Right atrium auricular region (tissue), 2 donors: ENCODE measurements around the gene LRRC38. TPM values are rescaled to one million over a fixed set of nuclear protein-coding genes. Genes with fewer than 3 reads are reported as not detected.

ENCODE experiments used
- DNase-seq: peaks from one replicate; pipeline ENCODE4 v3.0.0-alpha.2; 2019; ENCODE audit warnings: low spot score
- H3K27ac ChIP-seq, 2 donors: fragments of 200-600 bp; sonication (generic); 1 replicate in 1 of 2; 2 replicates in 1 of 2; pipeline ENCODE4 v1.5.1; 2016 to 2019
- H3K27me3 ChIP-seq, 2 donors: fragments of 200-600 bp; sonication (generic); one replicate each; pipeline versions ENCODE4 v1.5.1 to v1.6.0; 2017 to 2019
- H3K36me3 ChIP-seq: fragments of 200-600 bp; sonication (generic); one replicate; pipeline ENCODE4 v1.5.1; 2016
- H3K4me1 ChIP-seq, 2 donors: fragments of 200-600 bp; sonication (generic); one replicate each; pipeline versions ENCODE4 v1.5.1 to v1.6.0; 2017 to 2019
- H3K4me3 ChIP-seq, 2 donors: fragments of 200-600 bp; sonication (generic); 1 replicate in 1 of 2; 2 replicates in 1 of 2; pipeline ENCODE4 v1.5.1; 2017 to 2019; ENCODE audit warnings: mild to moderate bottlenecking in 1 of 2, moderate library complexity in 1 of 2
- H3K9me3 ChIP-seq, 2 donors: fragments of 200-600 bp; sonication (generic); one replicate each; pipeline ENCODE4 v1.5.1; 2019
- total RNA-seq, 2 donors: library from RNA; depleted of rRNA; stranded (reverse); fragments of >200 nt; gene quantifications; one replicate each; pipeline ENCODE4 v1.1.0, GENCODE V29; 2016
- TF ChIP-seq, protein P1 (sequence below), 2 donors: fragments of 200-600 bp; sonication (generic); IDR thresholded peaks; one replicate each; pipeline ENCODE4 v1.5.1; 2019; ENCODE audit warnings: antibody characterized with exemption in 2 of 2

The LRRC38 gene
- total RNA-seq, 2 donors from 2014 or later, result 0.98 TPM; not detected in 1

DNA sequence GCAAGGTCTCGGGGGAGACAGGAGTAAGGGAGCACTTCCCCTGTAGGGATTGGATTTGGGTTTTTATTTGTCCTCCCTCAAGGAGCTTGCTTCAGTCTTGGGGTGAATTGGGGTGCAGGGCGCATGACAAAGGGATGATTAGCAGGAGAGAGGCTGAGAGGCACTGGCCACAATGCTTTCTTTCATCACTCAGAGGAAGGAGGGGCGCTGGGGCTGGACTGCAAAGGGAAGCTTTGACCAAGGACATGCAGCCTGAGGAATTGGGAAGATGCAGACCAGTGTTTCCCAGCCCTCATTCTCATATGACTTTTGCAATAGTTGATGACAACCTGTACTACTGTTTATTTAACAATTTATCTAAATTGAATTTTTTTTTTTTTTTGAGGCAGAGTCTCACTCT is 35.7 kb upstream of the LRRC38 start:
- Histone ChIP-seq H3K4me1 (peaks cover 0 to under 1% of the 10 kb centered on the region in 2 donors), H3K27ac (no peak overlapping the region), H3K36me3 (no peaks in the 10 kb centered on the region), H3K4me3 (no peak overlapping the region), H3K9me3 (no peaks in the 10 kb centered on the region), H3K27me3 (no peaks in the 10 kb centered on the region)
- TF ChIP-seq, protein P1, sequence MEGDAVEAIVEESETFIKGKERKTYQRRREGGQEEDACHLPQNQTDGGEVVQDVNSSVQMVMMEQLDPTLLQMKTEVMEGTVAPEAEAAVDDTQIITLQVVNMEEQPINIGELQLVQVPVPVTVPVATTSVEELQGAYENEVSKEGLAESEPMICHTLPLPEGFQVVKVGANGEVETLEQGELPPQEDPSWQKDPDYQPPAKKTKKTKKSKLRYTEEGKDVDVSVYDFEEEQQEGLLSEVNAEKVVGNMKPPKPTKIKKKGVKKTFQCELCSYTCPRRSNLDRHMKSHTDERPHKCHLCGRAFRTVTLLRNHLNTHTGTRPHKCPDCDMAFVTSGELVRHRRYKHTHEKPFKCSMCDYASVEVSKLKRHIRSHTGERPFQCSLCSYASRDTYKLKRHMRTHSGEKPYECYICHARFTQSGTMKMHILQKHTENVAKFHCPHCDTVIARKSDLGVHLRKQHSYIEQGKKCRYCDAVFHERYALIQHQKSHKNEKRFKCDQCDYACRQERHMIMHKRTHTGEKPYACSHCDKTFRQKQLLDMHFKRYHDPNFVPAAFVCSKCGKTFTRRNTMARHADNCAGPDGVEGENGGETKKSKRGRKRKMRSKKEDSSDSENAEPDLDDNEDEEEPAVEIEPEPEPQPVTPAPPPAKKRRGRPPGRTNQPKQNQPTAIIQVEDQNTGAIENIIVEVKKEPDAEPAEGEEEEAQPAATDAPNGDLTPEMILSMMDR (IDR thresholded peaks at IDR 0.05), result no peak
- no peak for DNase-seq

- Histone ChIP-seq H3K4me3 (no peak overlapping the region), H3K4me1 (peaks cover 0 to 5% of the 10 kb centered on the region in 2 donors), H3K36me3 (no peaks in the 10 kb centered on the region), H3K27ac (no peak overlapping the region), H3K9me3 (no peaks in the 10 kb centered on the region), H3K27me3 (no peaks in the 10 kb centered on the region)
- DNase-seq, result no peak
- TF ChIP-seq, protein P1 (IDR thresholded peaks at IDR 0.05), result no peak
These were observed 35.2 kb upstream of the LRRC38 start for GRCh38 chr1:13549021-13549420.

DNA sequence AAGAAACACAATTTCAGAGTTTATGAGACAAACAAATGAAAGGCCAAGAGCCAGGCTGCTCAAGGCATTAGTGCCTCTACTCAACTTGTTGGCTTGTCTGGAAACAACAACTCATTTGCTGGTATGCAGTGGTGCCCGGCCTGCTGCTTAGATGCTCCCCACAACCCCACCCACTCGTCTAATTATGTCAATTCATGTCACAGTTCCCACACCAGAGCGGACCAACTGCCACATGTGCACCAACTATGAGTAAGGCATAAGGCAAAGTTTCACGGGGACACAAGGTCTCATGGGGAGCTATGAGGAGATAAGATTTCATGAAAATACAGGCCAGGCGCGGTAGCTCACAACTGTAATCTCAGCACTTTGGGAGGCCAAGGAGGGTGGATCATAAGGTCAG is 34.5 kb upstream of the LRRC38 start:
- DNase-seq, result no peak
- H3K4me1 ChIP-seq, result peaks cover 0 to 11% of the 10 kb centered on the region in 2 donors
- no peaks in the 10 kb centered on the region for H3K9me3 ChIP-seq
- no peak overlapping the region for H3K4me3 ChIP-seq
- H3K27me3 ChIP-seq, result no peaks in the 10 kb centered on the region
- no peaks in the 10 kb centered on the region for H3K36me3 ChIP-seq
- TF ChIP-seq, protein P1 (IDR thresholded peaks at IDR 0.05), result no peak
- no peak overlapping the region for H3K27ac ChIP-seq

- H3K4me1 ChIP-seq, result peaks cover 0 to 12% of the 10 kb centered on the region in 2 donors
- no peak for DNase-seq
- TF ChIP-seq, protein P1 (IDR thresholded peaks at IDR 0.05), result no peak
- no peaks in the 10 kb centered on the region for H3K27me3 ChIP-seq
- H3K36me3 ChIP-seq, result no peaks in the 10 kb centered on the region
- H3K9me3 ChIP-seq, result no peaks in the 10 kb centered on the region
- no peak overlapping the region for H3K27ac ChIP-seq
- H3K4me3 ChIP-seq, result no peak overlapping the region
These were observed 33.0 kb upstream of the LRRC38 start for GRCh38 chr1:13546791-13547190.

DNA sequence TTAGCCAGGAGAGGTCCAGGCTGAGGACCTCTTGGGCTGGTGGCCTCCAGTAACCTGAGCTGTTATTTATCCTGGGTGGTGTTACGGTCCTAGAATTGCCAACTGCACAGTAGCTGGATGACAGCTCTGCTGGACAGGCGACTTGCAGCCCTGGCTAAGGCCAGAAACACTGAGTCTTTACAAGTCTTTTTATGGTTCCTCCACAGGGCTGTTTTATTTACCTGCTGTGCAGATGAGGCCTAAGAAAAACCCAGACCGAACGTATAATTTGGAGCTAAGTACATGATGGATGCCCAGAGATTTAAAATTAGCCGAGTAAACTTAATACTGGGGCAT is 30.4 kb upstream of the LRRC38 start:
- Histone ChIP-seq H3K27me3 (no peaks in the 10 kb centered on the region), H3K36me3 (no peaks in the 10 kb centered on the region), H3K4me1 (peaks cover 0 to 12% of the 10 kb centered on the region in 2 donors), H3K9me3 (no peaks in the 10 kb centered on the region), H3K4me3 (peak overlapping the region in 1 of 2 donors; percentile 14), H3K27ac (peak overlapping the region; percentile 77 to 88)
- DNase-seq, result no peak
- TF ChIP-seq, protein P1 (IDR thresholded peaks at IDR 0.05), result no peak

GRCh38 chr1:13543451-13544220 is 29.8 kb upstream of the LRRC38 start:
- H3K27ac ChIP-seq, result peak overlapping the region; percentile 77 to 88
- peak; percentile 65 for DNase-seq
- TF ChIP-seq, protein P1 (IDR thresholded peaks at IDR 0.05), result peak; percentile 58 to 75
- H3K36me3 ChIP-seq, result no peaks in the 10 kb centered on the region
- peaks cover 0 to 12% of the 10 kb centered on the region in 2 donors for H3K4me1 ChIP-seq
- H3K27me3 ChIP-seq, result no peaks in the 10 kb centered on the region
- H3K4me3 ChIP-seq, result peak overlapping the region in 1 of 2 donors; percentile 14
- H3K9me3 ChIP-seq, result no peaks in the 10 kb centered on the region
